GM18498 (cell line): ENCODE data around the gene GSG1L2.
"Not testable (repeated sequence)": the region's sequence is repeated elsewhere in the genome, so short reads cannot be mapped to it uniquely, and the experiment has no call there.

Experiments used
- ATAC-seq: cut with Tn5 transposase; IDR thresholded peaks from one replicate; pipeline ENCODE4 v1.9.1; 2021; ENCODE audit warnings: mild to moderate bottlenecking, moderate library complexity; ENCODE audit not compliant: unreplicated experiment

The GSG1L2 gene

DNA sequence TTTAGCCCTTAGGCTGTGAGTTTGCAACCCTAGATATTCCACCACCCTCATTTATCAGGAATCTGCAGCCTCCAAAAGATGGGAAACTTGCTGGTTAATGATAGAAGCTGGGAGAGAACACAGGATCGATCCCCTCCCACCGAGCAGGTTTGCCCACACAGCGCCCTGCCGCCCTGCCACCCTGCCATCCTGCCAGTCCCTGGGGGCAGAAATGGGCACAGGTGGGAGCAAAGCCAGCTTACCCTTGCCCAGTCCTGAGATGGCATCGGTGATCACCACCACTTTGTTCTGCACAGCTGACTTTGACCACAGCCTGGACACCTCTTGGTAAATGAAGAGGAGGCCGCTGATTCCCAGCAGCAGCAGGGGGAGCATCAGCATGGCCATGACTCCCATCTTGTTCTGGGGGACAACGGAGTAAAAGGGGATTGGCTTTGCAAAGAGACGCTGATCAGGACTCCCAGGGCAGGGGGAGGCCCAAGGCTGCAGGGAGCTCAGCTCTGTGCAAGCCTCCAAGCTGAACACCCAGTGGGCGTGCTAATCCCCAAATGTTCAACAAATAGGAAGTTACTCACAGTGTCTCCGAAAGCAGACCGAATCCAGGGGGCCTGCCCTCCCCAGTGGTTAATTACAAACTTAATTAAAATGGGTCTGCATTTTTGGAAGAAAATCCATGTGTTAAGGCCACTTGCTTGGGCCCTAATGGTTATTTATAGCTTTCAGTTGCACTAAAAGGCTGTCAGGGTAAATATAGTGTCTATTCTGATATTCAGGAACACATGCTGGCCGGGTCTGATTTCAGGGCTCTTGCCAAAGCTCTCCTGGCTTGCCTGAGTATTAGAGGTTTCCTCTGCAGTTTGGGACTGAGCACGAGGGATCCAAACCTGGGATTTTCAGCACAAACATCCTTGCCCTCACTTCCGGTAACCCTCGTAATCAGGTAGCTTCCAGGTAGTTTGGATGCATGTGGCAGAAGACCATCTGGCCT lies 30.7 kb downstream of the GSG1L2 start, which contains the start of gene DHRS7C:
DHRS7C (minus strand) TSS at position 704 of the 988 bp plus-strand sequence; CDS start at position 396, 308 bp downstream.
- ATAC-seq = no peak

- ATAC-seq = no peak
These were observed 31.6 kb downstream of the GSG1L2 start for GRCh38 chr17:9790316-9790715.

DNA sequence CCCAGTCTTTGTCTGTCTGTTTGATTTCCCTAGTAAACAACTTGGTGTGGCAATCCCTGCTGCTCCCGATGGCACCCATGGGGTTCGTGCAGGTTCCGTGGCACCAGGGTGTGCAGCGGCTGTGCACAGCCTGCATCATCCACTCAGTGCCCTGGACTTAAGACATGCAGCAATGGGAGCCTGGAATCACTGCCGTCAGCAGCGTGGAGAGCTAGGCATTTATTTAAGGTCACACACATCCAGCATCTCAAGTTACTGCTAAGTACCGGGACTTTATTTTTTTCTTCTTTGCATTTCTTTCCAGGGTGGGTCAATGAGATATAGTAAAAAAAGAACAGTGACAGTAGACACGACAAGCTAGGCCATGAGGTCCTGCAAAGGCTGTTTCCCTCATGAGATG lies 33.3 kb downstream of the GSG1L2 start:
- ATAC-seq = no peak

GRCh38 chr17:9784544-9784943 lies 37.3 kb downstream of the GSG1L2 start:
- ATAC-seq = no peak

- ATAC-seq = not testable (repeated sequence)
These were observed 38.4 kb downstream of the GSG1L2 start for GRCh38 chr17:9783465-9783864.

DNA sequence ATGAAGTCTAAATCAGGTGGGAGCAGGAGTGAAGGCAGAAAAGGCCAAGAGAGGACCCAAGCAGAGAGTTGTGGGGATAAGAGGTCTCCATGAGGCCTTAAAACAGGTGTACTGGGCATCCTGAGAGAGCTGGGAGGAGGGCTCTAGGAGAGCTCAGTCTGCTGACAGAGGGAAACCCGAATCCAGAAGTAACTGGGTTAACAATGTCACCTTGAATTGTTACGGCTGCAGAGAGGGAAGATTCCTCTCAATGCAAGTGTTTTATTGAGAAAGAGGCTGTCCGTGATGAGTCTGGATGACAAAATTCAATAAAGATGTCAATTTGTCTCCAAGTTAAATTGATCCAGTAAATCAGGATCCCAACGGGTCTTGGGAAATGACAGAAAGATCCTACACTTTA lies 38.8 kb downstream of the GSG1L2 start:
- no peak for ATAC-seq

GRCh38 chr17:9780552-9780951 lies 41.3 kb downstream of the GSG1L2 start:
- ATAC-seq = no peak

DNA sequence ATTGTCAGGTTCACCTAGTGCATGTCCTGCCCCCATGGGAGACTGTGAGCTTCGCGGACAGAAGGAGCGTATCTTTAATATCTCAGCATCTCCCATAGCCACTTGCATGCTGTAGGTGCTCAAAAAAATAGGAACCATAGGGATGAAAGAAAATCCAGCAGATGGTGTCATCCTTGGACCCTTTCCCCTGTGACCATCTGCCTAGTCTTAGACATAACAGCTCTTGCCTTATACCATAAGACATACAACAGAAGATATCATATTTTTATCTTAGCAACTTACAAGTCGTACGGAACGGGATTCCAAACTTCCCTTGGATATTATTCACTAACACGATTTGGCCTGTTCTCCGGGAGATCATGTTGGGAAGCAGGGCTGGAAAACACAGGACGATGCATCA lies 45.0 kb downstream of the GSG1L2 start:
- ATAC-seq = no peak

GRCh38 chr17:9772658-9773057 lies 49.2 kb downstream of the GSG1L2 start:
- no peak for ATAC-seq

DNA sequence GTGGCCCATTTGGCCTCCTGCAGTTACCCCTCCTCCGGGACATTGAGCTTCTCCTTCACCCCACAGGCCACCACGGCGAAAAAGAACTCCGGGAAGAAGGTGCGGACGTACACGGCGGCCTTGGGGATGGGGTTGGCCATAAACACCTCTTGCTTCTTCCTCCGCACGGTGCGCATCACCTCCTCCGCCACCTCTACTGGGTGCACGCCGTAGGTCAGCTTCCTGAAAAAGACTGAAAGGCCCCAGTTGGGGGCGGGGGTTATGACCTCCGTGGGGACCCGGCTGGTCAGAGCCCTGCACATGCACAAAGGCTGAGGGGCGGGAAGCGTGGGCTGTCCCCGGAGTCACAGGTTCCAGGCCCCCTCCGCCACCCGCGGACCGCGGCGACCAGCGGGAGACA lies 50.4 kb downstream of the GSG1L2 start:
- ATAC-seq = no peak

GRCh38 chr17:9769036-9769695 lies 52.7 kb downstream of the GSG1L2 start:
- no peak for ATAC-seq

DNA sequence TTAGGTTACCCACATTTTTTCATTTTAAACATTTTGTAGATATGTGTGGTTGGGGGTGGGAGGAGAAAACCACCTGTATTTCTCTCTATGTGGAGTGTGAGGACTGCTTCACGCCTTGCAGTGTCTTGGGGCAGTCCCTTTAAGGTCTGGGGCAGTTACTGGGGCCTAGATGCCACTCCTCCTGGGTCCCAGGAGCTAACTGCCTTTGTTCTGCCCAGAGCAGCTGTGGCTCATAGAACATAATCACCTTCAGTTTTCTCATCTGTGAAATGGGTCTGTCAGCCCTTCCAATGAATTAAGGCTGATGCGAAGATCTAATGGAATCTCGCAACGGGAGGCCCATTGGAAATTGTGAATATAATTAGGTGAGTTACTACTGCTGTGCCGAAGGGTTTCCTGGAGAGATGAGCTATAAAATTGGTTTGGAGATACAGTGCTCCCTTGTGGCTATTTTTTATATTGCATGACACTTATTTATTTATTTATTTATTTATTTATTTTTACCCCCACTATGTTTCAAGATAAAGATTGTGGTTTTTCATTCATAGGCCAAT lies 53.4 kb downstream of the GSG1L2 start:
- ATAC-seq = no peak

- ATAC-seq = no peak
These were observed 54.4 kb downstream of the GSG1L2 start for GRCh38 chr17:9767432-9767991.

DNA sequence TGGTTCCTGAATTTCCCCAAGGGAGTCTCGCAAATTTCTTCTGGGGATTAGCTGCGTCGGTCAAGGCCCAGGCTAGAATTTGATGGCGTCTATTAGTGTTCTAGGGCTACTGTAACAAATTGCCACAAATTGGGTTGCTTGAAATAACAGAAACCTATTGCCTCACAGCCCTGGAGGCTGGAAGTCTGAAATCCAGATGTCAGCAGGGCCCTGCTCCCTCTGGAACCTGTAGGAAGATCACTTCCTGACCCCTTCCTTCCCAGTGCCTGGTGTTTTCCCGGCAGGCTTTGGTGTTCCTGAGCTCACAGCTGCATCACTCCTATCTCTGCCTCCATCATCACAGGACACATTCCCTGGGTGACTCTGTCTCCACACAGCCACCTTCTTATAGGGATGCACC lies 54.9 kb downstream of the GSG1L2 start:
- ATAC-seq = no peak

- ATAC-seq = no peak
These were observed 56.6 kb downstream of the GSG1L2 start for GRCh38 chr17:9765322-9765721.

DNA sequence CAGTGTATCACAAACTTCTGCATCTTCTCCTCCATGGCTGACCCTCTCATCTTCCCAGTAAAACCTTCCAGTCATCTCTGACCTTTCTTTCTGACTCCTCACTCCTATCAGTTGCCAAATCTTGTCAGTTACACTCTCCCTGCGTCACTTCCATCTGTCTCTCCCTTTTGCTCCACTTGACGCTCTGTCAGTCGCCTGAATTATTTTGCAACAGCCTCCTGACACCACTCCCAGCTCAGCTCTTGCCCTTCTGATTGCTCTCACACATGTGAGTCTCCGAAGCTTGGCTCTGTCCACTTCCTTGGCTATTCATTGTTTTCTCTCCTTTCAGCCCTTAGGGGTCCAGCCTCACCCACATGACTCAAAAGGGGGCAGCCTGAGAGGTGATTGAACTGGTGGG lies 58.2 kb downstream of the GSG1L2 start:
- ATAC-seq = no peak

DNA sequence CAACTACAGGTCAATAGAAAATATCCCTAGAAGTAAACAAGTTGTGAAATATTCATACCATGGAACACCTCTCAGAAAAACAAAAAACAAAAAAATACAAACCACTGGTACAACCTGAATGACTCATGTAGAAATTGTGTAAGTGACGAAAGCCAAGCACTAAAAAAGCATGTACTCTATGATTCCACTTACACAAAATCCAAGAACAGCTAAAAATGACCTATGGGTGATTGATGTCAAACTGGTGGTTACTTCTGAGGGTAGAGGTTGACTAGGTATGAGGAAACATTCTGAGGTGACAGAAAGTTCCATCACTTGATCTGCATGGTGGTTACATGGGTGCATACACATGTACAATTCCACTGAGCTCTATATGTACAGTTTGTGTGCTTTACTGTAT lies 61.6 kb downstream of the GSG1L2 start:
- no peak for ATAC-seq

GRCh38 chr17:9755083-9755482 lies 66.8 kb downstream of the GSG1L2 start:
- ATAC-seq = no peak
